GM23338 (cell line): ENCODE results near the gene EIF2S3. TPM values are rescaled to one million over a fixed set of nuclear protein-coding genes. Genes with fewer than 3 reads are reported as not detected.

Source experiments
- ATAC-seq: fragments of 200-7000 bp; cut with Tn5 transposase; 3 replicates; pipeline ENCODE4 v1.9.1; 2020
- DNase-seq: peaks from one replicate; pipeline ENCODE4 v3.0.0-alpha.2; 2015; ENCODE audit warnings: low spot score
- H2AFZ ChIP-seq: fragments of 200-600 bp; sonication (generic); 2 replicates; pipeline ENCODE4 v1.8.0; 2016; ENCODE audit warnings: antibody characterized with exemption, mild to moderate bottlenecking, moderate library complexity
- H3F3A ChIP-seq: fragments of 200-600 bp; sonication (generic); replicated peaks from 2 replicates; pipeline ENCODE4 v1.8.0; 2017; ENCODE audit warnings: antibody characterized with exemption, mixed run types, low read depth
- H3K27ac ChIP-seq: fragments of 200-600 bp; sonication (generic); 2 replicates; pipeline ENCODE4 v1.6.1; 2016; ENCODE audit warnings: low read depth
- H3K27me3 ChIP-seq: fragments of 200-600 bp; sonication (generic); 2 replicates; pipeline ENCODE4 v1.8.0; 2016; ENCODE audit warnings: mild to moderate bottlenecking, mixed run types, moderate library complexity; ENCODE audit not compliant: insufficient read depth
- H3K36me3 ChIP-seq: fragments of 200-600 bp; sonication (generic); 2 replicates; pipeline ENCODE4 v1.8.0; 2016; ENCODE audit warnings: mild to moderate bottlenecking; ENCODE audit not compliant: insufficient read depth
- H3K4me1 ChIP-seq: fragments of 200-600 bp; sonication (generic); 2 replicates; pipeline ENCODE4 v1.8.0; 2016; ENCODE audit warnings: mild to moderate bottlenecking, moderate library complexity; ENCODE audit not compliant: insufficient read depth
- H3K4me2 ChIP-seq: fragments of 200-600 bp; sonication (generic); 2 replicates; pipeline ENCODE4 v1.7.1; 2017; ENCODE audit warnings: mixed run types
- H3K4me3 ChIP-seq: fragments of 200-600 bp; sonication (generic); 2 replicates; pipeline ENCODE4 v1.6.1; 2016; ENCODE audit warnings: mixed run types
- H3K79me2 ChIP-seq: fragments of 200-600 bp; sonication (generic); replicated peaks from 2 replicates; pipeline ENCODE4 v1.8.0; 2017; ENCODE audit warnings: mild to moderate bottlenecking; ENCODE audit not compliant: insufficient read depth
- H3K9me2 ChIP-seq: fragments of 200-600 bp; sonication (generic); 2 replicates; pipeline ENCODE4 v1.8.0; 2017; ENCODE audit not compliant: insufficient read depth
- H4K20me1 ChIP-seq: fragments of 200-600 bp; sonication (generic); replicated peaks from 2 replicates; pipeline ENCODE4 v1.8.0; 2017; ENCODE audit warnings: mild to moderate bottlenecking; ENCODE audit not compliant: insufficient read depth
- H3K27ac Mint-ChIP-seq: 2 replicates; pipeline ENCODE4 v1.8.0; 2020; ENCODE audit warnings: inconsistent platforms, mild to moderate bottlenecking, moderate library complexity, mixed read lengths
- H3K27me3 Mint-ChIP-seq: 3 replicates; pipeline ENCODE4 v1.8.0; 2022; ENCODE audit warnings: low read depth, mild to moderate bottlenecking, moderate library complexity, mixed read lengths, inconsistent platforms; ENCODE audit not compliant: insufficient read depth, poor library complexity
- H3K36me3 Mint-ChIP-seq: 3 replicates; pipeline ENCODE4 v1.8.0; 2021; ENCODE audit warnings: low read depth, mild to moderate bottlenecking, inconsistent platforms, moderate library complexity, mixed read lengths
- H3K4me1 Mint-ChIP-seq: 3 replicates; pipeline ENCODE4 v1.8.0; 2020; ENCODE audit warnings: mild to moderate bottlenecking, inconsistent platforms, mixed read lengths
- H3K4me3 Mint-ChIP-seq: 3 replicates; pipeline ENCODE4 v1.8.0; 2021; ENCODE audit warnings: moderate library complexity, mild to moderate bottlenecking, inconsistent platforms, mixed read lengths
- H3K9me3 Mint-ChIP-seq: 3 replicates; pipeline ENCODE4 v1.8.0; 2020; ENCODE audit warnings: moderate library complexity, mild to moderate bottlenecking, inconsistent platforms, mixed read lengths
- EZH2 ChIP-seq: fragments of 200-600 bp; sonication (generic); IDR thresholded peaks from one replicate; pipeline ENCODE4 v1.8.0; 2017; ENCODE audit warnings: antibody characterized with exemption, mild to moderate bottlenecking, low read depth; ENCODE audit not compliant: unreplicated experiment
- JUNB ChIP-seq: IDR thresholded peaks from one replicate; pipeline ENCODE4 v1.6.1; 2016; ENCODE audit warnings: antibody characterized with exemption; ENCODE audit not compliant: unreplicated experiment
- NANOG ChIP-seq: IDR thresholded peaks from 2 replicates; pipeline ENCODE4 v1.6.1; 2016; ENCODE audit warnings: antibody characterized with exemption, borderline replicate concordance
- POLR2AphosphoS5 ChIP-seq: IDR thresholded peaks from 2 replicates; pipeline ENCODE4 v1.6.1; 2016; ENCODE audit warnings: antibody characterized with exemption, low read depth
- ZNF114 ChIP-seq: fragments of 250-450 bp; sonication (Bioruptor Pico); IDR thresholded peaks from 2 replicates; pipeline ENCODE4 v1.5.0; 2020; ENCODE audit warnings: mild to moderate bottlenecking, moderate library complexity
- ZNF331 ChIP-seq: fragments of 250-450 bp; sonication (Bioruptor Pico); IDR thresholded peaks from 2 replicates; pipeline ENCODE4 v1.5.0; 2020; ENCODE audit warnings: low read depth, mild to moderate bottlenecking, moderate library complexity
- polyA plus RNA-seq: library from polyadenylated mRNA; unstranded; fragments of >200 nt; fragmentation: Nextera tagmentation; extraction: Ambion mirVana; gene quantifications from 2 replicates; pipeline ENCODE4 v1.2.1, GENCODE V29; 2016
- total RNA-seq: library from RNA; depleted of rRNA; stranded (reverse); fragments of >200 nt; shearing (Covaris generic); gene quantifications from 2 replicates; pipeline ENCODE4 v1.2.3, GENCODE V29; 2014
- TF ChIP-seq, protein P1 (sequence below): fragments of 250-450 bp; sonication (Bioruptor Pico); IDR thresholded peaks from 2 replicates; pipeline ENCODE4 v1.5.0; 2020; ENCODE audit warnings: mild to moderate bottlenecking, moderate library complexity
- TF ChIP-seq, protein P2 (sequence below), 2 experiments: fragments of 200-600 bp in 1 of 2; sonication (generic) in 1 of 2; conservative IDR thresholded peaks; 2 replicates each; pipeline versions ENCODE4 v1.5.1 to v1.6.1; 2016 to 2017; ENCODE audit warnings: antibody characterized with exemption in 2 of 2, low read depth in 2 of 2, mild to moderate bottlenecking in 2 of 2, moderate library complexity in 1 of 2
- TF ChIP-seq, protein P3 (sequence below): IDR thresholded peaks from one replicate; pipeline ENCODE4 v1.6.1; 2018; ENCODE audit warnings: antibody characterized with exemption; ENCODE audit not compliant: unreplicated experiment

EIF2S3 gene
- total and polyA plus RNA-seq, 2 experiments from 2014 or later = 90.5 to 323 TPM

DNA sequence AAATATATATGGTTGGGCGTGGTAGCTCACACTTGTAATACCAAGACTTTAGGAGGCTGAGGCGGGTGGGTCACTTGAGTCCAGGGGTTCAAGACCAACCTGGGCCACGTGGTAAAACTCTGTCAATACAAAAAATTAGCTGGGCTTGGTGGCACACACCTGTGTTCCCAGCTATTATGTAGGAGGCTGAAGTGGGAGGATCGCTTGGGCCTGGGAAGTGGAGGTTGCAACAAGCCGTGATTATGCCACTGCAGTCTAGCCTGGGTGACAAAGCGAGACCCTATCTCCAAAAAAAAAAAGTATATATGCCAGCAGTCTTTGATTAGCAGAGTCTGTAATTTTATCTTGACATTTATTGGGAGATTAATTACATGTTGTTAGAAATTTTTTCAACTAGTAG, 8.7 kb downstream of the EIF2S3 start (continued):
- TF ChIP-seq, protein P1, sequence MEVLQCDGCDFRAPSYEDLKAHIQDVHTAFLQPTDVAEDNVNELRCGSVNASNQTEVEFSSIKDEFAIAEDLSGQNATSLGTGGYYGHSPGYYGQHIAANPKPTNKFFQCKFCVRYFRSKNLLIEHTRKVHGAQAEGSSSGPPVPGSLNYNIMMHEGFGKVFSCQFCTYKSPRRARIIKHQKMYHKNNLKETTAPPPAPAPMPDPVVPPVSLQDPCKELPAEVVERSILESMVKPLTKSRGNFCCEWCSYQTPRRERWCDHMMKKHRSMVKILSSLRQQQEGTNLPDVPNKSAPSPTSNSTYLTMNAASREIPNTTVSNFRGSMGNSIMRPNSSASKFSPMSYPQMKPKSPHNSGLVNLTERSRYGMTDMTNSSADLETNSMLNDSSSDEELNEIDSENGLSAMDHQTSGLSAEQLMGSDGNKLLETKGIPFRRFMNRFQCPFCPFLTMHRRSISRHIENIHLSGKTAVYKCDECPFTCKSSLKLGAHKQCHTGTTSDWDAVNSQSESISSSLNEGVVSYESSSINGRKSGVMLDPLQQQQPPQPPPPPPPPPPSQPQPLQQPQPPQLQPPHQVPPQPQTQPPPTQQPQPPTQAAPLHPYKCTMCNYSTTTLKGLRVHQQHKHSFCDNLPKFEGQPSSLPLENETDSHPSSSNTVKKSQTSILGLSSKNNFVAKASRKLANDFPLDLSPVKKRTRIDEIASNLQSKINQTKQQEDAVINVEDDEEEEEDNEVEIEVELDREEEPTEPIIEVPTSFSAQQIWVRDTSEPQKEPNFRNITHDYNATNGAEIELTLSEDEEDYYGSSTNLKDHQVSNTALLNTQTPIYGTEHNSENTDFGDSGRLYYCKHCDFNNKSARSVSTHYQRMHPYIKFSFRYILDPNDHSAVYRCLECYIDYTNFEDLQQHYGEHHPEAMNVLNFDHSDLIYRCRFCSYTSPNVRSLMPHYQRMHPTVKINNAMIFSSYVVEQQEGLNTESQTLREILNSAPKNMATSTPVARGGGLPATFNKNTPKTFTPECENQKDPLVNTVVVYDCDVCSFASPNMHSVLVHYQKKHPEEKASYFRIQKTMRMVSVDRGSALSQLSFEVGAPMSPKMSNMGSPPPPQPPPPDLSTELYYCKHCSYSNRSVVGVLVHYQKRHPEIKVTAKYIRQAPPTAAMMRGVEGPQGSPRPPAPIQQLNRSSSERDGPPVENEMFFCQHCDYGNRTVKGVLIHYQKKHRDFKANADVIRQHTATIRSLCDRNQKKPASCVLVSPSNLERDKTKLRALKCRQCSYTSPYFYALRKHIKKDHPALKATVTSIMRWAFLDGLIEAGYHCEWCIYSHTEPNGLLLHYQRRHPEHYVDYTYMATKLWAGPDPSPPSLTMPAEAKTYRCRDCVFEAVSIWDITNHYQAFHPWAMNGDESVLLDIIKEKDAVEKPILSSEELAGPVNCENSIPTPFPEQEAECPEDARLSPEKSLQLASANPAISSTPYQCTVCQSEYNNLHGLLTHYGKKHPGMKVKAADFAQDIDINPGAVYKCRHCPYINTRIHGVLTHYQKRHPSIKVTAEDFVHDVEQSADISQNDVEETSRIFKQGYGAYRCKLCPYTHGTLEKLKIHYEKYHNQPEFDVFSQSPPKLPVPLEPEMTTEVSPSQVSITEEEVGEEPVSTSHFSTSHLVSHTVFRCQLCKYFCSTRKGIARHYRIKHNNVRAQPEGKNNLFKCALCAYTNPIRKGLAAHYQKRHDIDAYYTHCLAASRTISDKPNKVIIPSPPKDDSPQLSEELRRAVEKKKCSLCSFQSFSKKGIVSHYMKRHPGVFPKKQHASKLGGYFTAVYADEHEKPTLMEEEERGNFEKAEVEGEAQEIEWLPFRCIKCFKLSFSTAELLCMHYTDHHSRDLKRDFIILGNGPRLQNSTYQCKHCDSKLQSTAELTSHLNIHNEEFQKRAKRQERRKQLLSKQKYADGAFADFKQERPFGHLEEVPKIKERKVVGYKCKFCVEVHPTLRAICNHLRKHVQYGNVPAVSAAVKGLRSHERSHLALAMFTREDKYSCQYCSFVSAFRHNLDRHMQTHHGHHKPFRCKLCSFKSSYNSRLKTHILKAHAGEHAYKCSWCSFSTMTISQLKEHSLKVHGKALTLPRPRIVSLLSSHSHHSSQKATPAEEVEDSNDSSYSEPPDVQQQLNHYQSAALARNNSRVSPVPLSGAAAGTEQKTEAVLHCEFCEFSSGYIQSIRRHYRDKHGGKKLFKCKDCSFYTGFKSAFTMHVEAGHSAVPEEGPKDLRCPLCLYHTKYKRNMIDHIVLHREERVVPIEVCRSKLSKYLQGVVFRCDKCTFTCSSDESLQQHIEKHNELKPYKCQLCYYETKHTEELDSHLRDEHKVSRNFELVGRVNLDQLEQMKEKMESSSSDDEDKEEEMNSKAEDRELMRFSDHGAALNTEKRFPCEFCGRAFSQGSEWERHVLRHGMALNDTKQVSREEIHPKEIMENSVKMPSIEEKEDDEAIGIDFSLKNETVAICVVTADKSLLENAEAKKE (CRISPR knock-in tag) = no peak

DNA sequence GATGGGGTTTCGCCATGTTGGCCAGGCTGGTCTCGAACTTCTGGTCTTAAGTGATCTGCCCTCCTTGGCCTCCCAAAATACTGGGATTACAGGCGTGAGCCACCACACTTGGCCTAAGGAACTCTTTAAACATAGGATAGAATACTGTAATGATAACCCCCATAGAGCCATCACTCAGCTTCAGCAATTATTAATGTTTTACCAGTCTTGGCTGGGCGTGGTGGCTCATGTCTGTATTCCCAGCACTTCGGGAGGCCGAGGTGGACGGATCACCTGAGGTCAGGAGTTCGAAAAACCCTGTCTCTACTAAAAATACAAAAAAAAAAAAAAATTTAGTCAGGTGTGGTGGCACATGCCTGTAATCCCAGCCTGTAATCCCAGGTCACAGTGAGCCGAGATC, 15.1 kb downstream of the EIF2S3 start:
- no peak overlapping the region for H3K4me2 ChIP-seq
- H3K27ac ChIP-seq = no peak overlapping the region
- peaks cover 49% of the 10 kb centered on the region for H3K36me3 ChIP-seq
- peaks cover 92% of the 10 kb centered on the region for H3K36me3 Mint-ChIP-seq
- no peaks in the 10 kb centered on the region for H3K27me3 Mint-ChIP-seq
- no peaks in the 10 kb centered on the region for H3K27me3 ChIP-seq
- H3K9me2 ChIP-seq = no peaks in the 10 kb centered on the region
- no peaks in the 10 kb centered on the region for H3K4me1 ChIP-seq
- no peak overlapping the region for H2AFZ ChIP-seq
- no peaks in the 10 kb centered on the region for H3K4me1 Mint-ChIP-seq
- no peak overlapping the region for H3K27ac Mint-ChIP-seq
- no peak overlapping the region for H3K4me3 ChIP-seq
- no peaks in the 10 kb centered on the region for H4K20me1 ChIP-seq
- no peak for ATAC-seq
- H3K9me3 Mint-ChIP-seq = no peaks in the 10 kb centered on the region
- no peaks in the 10 kb centered on the region for H3F3A ChIP-seq
- DNase-seq = no peak
- H3K4me3 Mint-ChIP-seq = no peak overlapping the region
- H3K79me2 ChIP-seq = peaks cover 4% of the 10 kb centered on the region; the same call in 1 of the 2 replicates
- TF ChIP-seq JUNB (no peak), ZNF114 (CRISPR knock-in tag) (no peak), ZNF331 (CRISPR knock-in tag) (no peak), EZH2 (no peak), POLR2AphosphoS5 (no peak), NANOG (no peak)
- TF ChIP-seq, protein P2, sequence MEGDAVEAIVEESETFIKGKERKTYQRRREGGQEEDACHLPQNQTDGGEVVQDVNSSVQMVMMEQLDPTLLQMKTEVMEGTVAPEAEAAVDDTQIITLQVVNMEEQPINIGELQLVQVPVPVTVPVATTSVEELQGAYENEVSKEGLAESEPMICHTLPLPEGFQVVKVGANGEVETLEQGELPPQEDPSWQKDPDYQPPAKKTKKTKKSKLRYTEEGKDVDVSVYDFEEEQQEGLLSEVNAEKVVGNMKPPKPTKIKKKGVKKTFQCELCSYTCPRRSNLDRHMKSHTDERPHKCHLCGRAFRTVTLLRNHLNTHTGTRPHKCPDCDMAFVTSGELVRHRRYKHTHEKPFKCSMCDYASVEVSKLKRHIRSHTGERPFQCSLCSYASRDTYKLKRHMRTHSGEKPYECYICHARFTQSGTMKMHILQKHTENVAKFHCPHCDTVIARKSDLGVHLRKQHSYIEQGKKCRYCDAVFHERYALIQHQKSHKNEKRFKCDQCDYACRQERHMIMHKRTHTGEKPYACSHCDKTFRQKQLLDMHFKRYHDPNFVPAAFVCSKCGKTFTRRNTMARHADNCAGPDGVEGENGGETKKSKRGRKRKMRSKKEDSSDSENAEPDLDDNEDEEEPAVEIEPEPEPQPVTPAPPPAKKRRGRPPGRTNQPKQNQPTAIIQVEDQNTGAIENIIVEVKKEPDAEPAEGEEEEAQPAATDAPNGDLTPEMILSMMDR (conservative IDR thresholded peaks at IDR 0.05; ENCODE audit: low read depth in 2 of 2) = no peak
- TF ChIP-seq, protein P3, sequence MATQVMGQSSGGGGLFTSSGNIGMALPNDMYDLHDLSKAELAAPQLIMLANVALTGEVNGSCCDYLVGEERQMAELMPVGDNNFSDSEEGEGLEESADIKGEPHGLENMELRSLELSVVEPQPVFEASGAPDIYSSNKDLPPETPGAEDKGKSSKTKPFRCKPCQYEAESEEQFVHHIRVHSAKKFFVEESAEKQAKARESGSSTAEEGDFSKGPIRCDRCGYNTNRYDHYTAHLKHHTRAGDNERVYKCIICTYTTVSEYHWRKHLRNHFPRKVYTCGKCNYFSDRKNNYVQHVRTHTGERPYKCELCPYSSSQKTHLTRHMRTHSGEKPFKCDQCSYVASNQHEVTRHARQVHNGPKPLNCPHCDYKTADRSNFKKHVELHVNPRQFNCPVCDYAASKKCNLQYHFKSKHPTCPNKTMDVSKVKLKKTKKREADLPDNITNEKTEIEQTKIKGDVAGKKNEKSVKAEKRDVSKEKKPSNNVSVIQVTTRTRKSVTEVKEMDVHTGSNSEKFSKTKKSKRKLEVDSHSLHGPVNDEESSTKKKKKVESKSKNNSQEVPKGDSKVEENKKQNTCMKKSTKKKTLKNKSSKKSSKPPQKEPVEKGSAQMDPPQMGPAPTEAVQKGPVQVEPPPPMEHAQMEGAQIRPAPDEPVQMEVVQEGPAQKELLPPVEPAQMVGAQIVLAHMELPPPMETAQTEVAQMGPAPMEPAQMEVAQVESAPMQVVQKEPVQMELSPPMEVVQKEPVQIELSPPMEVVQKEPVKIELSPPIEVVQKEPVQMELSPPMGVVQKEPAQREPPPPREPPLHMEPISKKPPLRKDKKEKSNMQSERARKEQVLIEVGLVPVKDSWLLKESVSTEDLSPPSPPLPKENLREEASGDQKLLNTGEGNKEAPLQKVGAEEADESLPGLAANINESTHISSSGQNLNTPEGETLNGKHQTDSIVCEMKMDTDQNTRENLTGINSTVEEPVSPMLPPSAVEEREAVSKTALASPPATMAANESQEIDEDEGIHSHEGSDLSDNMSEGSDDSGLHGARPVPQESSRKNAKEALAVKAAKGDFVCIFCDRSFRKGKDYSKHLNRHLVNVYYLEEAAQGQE = no peak
